HG03095 (cell line): ENCODE results near the gene SORCS1.

ENCODE experiments used
- ATAC-seq: cut with Tn5 transposase; IDR thresholded peaks from one replicate; pipeline ENCODE4 v1.9.1; 2021; ENCODE audit warnings: moderate library complexity; ENCODE audit not compliant: unreplicated experiment

SORCS1 gene

DNA sequence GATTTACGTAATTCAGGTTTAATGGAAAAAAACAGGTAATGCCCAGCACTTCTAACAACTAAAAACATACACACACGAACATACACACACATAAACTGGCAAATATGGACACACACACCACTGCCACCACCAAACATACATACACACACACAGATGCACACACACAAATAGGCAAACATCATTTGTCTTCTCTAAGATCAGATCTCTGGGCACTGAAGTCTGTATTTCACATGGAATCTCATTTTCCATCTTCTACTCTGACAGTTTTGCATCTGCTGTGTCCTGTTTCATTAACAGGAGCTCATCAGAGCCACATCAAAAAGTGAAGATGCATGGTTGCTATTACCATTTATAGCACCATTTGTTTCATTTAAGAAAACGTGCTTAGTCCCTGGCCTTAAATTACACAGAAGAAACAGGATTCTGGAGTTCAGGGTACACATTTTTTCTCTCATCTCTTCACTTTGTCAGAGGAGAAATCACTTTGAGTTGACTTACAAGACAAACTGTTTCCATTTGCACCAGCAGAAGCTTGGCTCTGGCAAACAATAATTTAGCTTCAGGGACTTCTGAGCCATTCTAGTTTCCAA, 165.3 kb downstream of the SORCS1 start:
- ATAC-seq = no peak

DNA sequence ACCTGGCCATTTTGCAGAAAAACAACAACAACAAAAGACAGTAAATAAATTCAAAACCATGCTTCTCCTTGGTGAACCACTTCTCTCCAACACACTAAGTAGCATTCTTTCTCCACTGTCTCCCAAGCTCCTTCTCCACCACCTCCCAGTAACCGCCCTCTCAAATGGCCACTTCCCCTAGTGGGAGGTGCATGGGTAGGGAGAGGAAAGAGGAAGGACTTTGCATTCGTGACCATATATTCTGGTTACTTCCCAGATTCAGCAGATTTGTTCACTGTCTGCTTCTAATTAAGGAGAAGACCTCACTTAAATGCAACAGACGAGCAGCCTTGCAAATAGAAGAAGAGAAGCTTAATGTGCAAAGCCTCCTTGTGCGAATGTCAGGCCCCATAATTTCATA, 166.8 kb downstream of the SORCS1 start:
- no peak for ATAC-seq

DNA sequence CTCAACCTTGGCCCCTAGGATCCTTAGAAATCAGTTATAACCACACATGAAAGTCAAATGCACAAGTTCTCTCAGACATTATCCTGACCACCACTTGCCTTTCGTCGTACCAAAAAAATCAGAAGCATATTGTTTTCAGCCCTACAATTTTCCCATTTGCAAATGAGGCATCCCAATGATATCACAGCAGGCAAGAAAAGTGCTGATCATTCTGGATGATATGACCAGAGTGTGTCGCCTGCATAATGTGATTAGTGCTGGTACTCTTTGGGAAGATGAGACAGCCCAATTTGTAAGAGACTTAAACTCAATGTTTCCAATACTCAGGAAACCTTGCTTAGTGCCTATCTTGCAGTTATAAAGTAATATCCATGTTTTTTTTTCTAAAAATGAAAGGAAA, 168.0 kb downstream of the SORCS1 start:
- no peak for ATAC-seq

DNA sequence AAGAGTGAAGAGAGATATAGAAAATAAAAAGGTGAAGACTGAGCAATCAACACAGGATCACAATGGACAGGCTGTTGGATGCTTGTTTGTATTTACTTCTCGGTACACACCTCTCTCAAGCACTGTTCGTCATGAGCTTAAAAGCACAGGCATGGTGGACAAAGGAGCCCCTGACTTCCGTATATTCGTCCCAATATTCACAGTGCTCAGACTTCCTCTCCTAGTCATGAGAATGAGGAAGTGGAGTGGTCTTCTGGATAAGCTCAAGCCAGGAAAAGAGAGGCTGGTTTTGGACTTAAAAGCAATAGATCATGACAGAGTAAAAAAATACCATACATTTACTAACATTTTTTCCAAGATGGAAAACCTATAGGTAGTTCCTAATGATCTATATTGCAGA, 172.5 kb downstream of the SORCS1 start:
- ATAC-seq = no peak

DNA sequence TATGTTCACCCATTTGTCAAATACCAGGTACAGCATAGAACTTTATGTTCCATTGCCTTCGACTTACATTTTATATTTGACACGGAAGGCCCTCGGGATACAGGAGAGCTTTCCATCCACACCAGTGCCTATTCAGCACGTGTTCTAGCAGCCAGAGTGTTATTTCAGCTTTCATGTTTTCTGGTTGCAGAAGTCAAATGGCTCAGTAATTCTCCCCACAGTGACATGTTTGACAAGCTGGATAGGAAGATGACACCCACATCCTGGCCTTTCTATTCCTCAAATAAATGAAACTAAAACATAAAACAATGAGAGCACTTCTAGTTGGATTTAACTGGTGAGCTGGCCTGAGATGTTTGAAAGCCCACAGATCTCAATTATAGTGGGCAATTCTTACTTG, 173.4 kb downstream of the SORCS1 start:
- no peak for ATAC-seq

DNA sequence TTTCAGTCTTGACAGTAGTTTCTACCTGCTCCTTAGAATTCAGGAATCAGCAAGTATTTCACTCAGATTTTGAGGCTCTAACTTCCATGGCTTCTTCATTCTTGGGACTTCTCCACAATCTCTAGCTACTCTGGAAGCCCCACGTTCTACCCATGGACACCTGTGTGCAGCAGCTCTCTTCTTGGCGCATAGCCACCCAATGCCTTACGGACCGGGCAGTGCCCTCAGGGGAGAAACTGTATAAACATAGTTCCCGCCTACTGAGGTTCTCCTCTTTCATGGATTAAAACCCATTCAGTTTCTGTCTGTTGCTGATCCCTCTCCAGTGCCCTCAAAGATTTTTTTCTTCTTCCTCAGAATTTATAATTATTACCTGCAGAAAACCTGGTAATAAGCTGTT, 177.1 kb downstream of the SORCS1 start:
- no peak for ATAC-seq

DNA sequence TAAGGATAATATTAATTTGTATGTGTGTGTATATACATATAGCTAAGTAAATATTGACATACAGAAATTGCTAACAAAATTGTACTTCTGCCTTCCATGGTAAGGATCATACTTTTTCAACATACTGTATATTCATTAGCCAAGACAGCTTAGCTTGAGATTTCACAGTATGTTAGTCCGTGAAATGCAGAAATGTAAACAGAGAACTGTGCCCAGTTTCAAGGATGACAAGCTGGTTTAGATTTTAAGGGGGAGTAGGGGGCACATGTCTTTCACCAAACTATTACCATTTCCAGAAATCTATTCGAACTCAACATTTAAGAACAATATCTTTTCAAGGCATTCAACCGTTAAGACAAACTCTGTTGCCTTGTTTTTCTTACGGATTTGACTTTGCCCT, 182.2 kb downstream of the SORCS1 start:
- ATAC-seq = no peak

DNA sequence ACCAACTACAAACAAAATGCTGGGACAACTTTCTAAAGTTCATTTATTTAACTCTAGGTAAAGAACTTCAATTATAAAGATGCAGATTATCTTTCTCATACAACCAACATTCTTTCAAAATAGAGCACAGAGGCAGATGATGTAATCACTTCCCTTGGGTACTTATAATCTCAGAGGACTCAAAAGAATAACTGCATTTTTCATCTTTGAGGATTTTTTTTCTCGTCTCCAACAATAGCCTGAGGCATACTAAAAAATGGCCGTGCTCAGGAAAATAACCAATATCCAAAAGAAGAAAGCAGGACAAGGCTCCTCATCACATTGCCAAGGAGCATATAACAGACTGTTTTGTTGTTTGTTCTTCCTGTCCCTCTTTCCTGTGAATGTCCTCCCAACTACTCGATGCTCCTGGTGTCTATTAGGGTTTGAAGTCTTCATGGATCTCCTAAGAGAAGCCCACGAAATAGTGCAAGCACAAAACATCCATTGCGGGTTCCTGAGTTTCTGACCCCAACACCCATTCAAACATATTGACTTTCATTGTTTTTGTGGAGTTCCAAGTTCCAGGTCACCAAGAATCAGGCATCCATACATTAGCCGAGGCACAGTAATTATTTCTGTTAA, 182.9 kb downstream of the SORCS1 start:
- no peak for ATAC-seq

DNA sequence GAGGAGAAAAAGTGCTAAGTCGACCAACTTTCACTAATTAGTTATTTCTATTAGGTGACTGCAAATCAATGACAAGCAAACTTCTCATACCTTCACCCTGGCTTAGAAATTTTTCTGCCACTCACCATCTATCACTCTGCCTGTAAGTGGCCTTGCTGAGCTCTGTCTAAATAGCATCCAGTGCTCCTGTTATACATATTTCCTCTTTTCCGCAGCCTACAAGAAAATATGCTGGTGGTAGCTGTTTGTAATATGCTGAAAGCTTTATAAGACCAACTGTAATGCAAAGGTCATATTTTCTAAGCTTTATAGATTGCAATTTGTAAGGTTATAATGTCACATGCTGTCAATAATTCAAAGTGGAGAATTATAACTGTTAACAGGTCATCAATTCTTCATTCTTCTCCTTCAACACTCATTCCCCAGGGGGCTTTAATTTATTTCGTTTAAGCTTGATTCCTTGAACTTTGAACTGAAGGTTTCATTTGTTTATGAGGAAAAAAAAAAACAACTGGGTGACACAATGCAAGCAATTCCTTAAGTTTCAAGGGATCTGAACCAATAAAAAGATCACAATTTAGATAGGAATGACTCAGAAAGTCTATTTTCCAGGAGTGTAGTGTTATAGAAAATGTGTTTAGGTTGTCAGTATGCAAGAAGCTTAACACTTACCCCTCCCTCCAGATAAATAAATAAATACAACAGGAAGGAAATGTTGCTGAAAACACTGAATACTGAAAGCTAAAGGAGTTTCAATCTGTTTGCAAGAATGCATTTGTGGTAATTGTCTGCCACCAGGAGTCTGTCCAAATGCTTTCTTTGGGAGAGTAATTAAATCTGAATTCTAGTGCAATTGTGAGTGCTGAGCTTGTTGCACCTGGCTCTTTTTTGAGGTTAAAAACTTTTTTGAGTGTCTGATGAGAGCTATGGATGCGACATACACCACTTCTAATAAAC, 183.7 kb downstream of the SORCS1 start:
- ATAC-seq = peak; percentile 72

DNA sequence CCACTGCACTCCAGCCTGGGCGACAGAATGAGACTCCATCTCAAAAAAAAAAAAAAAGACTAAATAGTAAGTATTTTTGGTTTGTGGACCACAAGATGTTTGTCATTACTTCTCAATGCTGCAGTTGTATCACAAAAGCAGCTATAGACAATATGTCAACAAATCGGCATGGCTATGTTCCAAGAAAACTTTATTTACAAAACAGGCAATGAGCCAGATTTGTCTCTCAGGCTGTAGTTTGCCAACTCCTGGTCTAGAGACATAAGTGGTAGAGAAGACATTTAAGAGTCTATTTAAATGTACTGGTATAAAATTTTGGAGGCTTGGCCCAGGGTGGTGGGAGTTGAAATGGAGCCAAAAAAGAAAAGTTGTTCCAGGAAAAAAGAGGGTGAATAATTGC, 185.8 kb downstream of the SORCS1 start:
- no peak for ATAC-seq

DNA sequence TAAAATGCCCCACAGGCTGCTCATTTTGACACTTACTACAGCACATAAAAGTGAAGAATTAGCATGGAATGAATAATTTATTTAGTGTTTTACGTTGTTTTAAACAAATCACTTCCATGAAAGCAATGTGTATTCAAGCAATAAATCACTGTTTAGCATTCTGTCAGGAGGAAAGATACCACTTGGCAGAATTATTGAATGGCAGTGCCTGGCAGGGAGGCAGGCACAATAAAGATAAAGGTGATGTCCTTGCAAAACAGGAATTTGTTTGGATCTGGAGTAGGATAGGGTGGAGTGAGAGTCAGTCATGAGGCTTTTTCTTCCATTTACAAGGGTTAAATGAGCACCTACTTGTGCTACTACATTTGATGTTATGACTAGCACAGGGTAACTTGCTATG, 190.8 kb downstream of the SORCS1 start:
- ATAC-seq = no peak

DNA sequence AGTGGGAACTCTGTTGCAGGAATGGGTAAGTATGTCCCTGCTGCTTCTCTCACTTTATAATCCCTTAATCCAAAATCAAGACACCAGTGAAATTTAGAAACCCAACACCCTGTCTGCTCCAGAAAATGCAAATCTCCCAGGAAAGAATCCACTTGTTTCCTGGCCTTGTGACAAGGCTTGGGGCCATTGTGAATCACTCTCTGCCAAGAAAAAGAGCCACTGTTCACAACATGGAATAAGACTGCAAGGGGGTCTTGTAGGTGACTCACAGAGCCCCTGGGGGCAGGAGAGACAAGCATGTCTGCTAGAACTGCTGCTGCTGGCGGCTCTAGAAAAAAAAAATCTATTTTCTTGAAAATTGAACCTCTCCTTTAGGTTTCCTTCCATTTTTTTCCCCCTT, 191.2 kb downstream of the SORCS1 start:
- no peak for ATAC-seq

DNA sequence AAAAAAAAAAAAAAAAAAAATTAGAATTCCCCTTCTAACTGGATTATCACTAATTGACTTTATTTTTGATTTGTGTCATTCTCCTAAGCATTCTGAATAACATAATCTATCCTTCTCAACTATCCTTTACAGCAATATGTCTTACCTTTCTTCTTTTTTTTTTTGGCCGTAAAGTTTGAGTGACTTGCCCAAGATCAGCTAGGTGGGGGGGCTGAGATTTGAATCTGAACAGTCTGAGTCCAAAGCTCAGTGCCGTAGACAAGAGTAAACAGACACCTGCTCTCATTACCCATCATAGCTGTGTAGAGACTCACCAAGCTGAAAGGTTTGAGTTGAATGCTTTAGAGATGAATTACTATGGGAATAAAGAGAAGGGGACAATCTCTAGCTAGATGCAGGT, 192.1 kb downstream of the SORCS1 start:
- ATAC-seq = no peak

DNA sequence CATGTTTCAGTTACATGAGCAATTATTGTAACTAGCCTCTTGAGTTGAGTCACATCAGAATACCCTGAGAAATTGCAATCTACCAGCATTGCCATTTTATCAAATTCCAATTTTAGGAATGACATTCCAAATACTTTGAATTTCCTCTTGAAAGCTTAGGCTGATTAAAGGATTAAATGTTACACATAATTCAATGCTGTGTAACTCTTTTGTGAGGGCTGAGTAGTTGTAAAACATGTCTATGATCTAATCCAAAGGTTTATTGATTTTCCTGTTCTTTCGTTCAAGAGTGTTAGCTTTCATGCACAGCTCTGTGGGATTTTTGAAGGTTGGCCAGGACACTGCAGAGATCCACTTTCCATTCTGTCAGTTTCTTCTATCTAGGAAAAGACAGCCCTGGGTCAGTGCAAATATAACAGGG, 193.1 kb downstream of the SORCS1 start:
- ATAC-seq = no peak

DNA sequence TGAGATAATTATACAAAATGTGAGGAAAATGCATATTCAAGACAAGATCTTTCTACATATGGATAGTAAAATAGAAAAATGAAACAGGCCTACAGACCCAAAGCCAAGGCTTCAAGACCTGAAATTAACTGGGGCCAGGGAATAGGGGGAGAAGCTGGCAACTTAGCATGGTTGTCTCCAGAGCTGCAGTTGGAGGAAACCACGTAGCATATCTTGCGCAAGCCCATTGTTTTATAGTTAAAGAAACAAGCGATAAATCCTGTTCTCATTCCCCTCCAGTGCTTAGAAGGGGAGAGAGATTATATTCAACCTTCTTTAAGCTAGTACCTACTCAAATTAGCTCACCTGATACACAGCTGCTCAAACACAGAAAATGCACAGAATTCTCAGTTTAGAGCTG, 197.1 kb downstream of the SORCS1 start:
- no peak for ATAC-seq

DNA sequence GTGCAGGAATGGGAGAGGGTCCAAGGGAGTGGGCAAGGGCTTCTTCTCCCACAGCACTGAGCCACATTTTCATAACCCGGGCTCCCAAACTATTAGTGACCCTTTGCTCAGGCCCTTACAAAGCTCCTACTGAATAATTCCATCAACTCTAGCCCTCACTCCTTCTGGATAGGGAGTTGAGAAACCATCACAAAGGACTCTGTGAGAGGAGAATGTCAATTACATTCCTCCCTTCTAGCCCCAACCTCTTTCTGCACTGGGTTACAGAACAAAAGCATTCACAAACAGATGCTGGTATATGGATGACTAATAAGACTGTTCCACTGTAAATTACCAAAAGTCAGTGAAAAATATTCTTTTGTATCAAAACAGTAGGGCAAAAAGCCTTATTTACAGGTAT, 203.7 kb downstream of the SORCS1 start:
- no peak for ATAC-seq

DNA sequence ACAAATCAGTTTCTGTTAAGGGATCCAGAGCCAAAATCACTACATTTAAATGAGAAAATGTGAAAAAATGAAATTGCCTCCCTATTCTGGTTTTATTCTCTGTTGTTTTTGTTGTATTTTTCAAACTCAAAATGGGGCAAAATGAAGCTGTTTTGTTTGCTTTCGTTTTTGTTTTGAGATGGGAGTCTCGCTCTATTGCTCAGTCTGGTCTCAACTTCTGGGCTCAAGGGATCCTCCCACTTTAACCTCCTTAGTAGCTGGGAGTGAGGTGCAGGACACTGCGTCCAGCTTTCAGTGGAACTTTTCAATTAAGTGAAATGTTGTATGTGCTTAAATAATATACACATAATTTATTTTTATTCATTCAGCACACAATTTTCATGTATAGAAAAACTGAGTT, 205.0 kb downstream of the SORCS1 start:
- peak; percentile 54 for ATAC-seq

DNA sequence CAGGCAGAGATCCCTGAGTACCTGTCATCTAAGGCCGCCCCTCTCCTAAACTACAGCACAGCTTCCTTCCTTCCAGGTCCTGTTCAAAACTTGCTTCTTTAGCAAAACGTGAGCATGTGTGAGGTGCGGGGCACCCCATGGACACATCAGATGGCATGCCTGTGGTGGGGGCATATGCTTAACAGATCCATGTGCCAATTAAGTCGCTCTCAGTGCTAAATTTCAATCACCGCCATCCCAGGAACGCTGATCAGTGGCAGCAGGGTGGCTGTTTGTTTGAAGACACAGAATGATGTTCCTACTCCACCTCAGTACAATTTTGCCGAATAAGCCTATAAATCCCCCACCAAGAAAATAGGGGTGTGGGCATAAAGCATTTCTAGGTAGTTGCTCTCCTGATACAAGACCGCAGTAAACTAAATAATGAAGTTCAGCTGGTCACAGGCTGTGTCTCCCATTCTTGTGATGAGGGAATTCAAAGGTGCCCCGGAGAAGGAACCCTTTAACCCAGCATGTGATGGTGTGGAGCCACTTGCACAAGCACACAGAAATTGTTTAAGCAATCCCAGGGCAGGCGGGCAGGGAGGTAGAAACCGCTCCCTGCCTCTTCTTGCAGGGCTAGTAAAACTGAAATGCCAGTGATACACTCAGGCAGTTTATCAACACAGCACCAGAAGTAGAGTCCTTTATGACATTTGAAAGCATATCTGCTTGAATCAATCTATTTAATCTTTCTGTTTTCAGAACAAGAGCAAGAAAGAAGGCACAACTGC, 205.7 kb downstream of the SORCS1 start:
- no peak for ATAC-seq

DNA sequence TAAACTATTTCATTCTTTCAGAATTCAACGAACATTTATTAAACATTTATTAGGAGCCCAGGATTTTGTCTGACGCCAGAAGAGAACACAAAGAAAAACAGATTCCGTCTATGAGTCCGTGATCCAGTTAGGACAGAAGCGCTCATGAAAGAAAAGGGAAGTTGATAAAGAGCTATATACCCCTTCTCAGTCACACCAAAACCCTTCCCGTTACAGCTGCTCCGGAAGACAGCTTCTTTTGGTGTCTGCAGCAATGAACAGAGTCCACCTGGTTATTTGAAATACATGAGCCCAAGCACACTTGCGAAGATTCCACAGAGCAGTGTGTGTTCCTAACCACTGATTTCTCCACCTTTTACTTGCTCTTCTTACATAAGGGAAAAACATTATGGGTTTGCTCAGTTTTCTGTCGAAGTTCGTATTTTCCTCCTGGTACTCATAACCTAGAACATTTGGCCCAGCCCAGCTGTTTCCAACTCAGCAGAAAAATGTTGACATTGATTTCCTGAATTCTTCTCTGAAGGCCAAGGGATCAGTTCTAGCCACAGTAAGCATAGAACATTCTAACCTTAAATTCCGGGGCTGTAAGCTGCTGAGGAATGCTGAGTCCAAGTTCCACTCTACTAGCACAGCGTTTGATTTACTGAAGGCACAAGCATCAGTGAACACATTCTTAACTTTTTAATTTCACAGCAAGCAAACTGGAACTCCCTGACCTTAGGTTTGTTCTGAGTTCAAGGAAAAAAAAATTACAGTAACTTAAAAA, 206.5 kb downstream of the SORCS1 start:
- ATAC-seq = peak; percentile 42

DNA sequence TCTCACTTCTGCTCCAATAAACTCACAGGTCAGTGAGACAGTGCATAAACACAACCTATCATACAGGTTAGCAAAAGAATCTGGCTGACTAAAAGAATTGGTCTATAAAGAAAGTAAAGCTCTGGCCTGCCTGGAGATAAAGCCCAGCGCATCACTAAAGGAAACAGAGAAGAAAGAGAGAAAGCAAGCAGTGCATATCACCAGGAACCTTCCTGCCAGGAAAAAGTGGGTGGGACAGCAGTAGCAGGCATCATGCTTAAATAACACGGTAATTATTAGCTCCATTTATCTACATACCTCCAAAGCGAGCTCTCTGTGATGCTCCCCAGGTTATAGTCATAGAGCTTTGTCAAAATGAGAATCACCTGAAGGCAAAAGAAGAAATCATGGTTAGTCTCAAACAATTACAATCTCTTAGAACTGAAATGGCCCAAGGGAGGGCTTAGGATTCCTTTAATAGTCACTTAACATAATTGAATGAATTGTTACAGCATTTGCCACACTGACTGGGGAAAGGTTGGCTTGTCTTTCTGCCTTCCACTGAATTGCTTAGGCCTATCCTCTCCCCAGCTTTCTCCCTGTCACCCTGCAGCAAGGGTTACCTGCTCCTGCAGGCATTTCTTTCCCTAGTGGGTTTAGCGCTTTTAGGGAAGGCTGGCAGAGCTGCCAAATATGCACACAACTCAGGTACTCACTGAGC, 208.1 kb downstream of the SORCS1 start:
- ATAC-seq = no peak
